ENCODE results near the gene ZNF222. TPM values are rescaled to one million over a fixed set of nuclear protein-coding genes. Genes with fewer than 3 reads are reported as not detected.

ZNF222 gene
- 7.2 and 11.3 TPM in 2 replicates for total RNA-seq

DNA sequence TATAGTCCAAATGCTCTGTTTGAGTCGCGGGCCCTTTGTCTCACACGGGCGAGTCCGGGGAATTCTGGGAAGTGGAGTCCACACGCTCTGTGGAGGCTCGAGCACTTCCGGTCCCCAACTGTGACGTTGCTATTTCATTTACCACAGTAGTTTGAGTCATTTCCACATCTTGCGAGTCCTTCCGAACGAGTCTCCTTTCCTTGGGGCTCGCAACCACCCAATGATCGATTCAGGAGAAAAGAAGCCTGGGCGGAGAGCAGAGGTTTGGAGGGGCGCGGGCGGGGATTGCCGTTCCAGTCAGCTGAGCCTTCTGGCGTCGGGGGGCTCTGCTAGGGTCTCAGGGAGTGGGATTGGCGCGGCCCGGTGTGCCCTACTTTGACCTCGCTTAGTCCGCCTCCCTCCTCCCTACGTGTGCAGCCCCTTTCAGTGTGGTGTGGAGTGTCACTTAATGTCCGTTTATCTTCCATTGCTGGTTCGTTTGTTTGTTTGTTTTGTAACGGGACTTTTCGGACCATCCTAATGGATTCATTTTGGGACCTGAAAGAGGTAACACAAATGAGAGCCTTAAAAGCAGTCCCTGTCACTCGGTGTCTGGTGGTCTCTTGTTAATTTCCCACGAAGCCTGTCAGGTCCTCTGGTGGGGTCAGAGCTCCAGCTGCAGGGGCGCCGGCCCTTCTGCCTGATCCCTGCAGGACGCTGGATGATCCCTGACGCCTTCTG, at the start of gene ZNF222:
Gene ZNF222, plus strand, starts transcription at position 163 of the 720 bp plus-strand sequence. Its CDS starts 58 bp downstream, at position 221.

DNA sequence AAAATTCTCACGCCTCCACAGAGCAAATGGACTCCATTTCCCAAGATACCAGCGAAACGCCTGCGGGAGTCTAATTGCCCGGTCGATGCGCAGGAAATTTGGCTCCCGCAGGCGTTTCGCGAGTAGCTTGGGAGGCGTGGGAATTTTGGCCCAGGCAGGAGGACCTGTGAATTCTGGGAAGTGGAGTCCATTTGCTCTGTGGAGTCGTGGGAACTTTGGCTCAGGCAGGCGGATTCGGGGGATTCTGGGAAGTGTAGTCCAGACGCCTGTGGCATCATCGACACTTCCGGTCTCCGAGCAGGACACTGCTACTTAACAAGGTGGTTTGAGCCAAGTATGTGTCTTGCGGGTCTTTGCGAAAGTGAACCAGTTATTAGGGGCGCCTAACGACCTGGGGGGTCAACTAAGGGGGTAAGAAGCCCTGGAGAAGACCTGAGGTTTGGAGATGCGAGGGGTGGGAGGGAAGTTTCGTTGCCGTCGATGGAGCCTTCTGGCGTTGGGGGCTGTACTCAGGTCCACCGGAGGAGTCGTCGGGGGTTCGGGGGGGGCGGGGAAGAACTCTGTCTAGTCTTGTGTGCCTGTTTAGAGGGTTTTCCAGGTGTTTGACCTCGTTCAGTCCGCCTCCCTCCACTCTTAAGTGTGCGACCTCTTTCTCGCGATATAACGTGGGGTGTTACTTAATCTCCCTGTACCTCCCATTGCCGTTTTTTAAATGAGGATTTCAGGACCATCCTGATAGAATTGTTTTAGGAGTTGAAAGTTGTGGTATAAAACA, 41.1 kb upstream of the ZNF222 start, which contains the start of gene ZNF155:
Gene ZNF155, plus strand, starts transcription at position 277 of the 775 bp plus-strand sequence. CDS start 4,356 bp downstream, outside the sequence.

DNA sequence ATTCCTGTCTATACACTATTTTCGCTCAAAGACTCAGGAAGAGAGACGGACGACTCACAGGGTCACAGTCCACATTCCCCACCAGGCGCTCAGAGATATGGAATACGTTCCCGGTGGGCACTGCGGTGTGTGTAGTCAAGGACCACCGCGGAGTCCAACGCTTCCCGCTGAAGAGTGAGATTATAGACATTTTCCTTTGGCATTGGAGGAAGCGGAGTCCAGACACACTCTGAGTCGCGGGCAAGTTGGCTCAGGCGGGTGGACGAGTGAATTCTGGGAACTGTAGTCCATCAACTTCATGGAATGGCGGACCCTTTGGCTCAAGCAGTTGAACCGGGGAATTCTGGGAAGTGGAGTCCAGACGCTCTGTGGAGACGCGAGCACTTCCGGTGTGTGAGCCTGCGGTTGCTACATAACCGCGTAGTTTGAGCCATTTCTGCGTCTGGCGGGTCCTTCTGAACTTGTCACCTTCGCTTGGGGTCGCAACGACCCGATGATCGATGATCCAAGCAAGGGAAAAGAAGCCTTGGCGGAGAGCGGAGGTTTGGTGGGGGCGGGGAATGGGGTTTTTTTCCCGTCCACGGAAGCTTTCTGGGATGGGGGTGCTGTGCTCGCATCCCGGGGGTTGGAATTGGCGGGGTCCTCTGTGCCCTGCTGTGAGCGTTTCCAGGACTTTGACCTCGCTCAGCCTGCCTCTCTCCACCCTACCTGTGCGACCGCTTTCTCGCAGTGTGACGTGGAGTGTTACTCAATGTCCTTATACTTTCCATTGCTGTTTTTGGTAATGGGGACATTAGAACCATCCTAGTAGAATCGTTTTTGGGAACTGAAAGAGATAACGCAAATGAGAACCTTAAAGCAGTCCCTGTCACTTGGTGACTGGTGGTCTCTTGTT, 22.4 kb upstream of the ZNF222 start, which contains the start of gene ZNF230:
Gene ZNF230, plus strand, starts transcription at position 392 of the 895 bp plus-strand sequence. CDS start 4,122 bp downstream, outside the sequence.

DNA sequence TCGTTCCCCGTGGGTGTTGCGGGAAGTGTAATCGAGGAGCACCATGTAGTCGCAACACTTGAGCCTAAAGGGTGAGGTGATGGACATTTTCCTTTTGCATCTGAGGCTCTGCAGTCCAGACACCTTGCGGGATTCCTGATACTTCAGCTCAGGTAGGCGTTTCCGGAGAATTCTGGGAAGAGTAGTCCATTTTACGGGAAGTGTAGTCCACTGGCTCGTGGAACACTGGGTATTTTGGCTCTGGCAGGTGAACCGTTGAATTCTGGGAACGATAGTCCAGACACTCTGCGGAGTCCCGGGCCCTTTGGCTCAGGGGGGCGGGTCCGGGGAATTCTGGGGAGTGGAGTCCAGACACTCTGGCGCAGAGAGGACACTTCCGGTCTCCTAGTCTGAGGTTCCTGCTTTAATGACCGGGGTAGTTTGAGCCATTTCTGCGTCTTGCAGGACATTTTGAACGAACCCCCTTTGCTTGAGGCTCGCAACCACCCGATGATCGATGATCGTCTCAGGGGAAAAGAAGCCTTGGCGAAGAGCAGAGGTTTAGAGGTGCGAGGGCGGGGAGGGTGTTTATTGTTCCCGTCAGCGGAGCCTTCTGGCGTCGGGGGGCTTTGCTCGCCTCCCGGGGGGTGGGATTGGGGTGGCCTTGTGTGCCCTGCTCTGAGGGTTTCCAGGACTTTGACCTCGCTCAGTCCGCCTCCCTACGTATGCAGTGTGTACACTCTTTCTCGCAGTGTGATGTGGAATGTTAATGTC, 26.6 kb downstream of the ZNF222 start, which contains the start of gene ZNF223:
Gene ZNF223, plus strand, starts transcription at position 387 of the 753 bp plus-strand sequence. CDS start 3,141 bp downstream, outside the sequence.

DNA sequence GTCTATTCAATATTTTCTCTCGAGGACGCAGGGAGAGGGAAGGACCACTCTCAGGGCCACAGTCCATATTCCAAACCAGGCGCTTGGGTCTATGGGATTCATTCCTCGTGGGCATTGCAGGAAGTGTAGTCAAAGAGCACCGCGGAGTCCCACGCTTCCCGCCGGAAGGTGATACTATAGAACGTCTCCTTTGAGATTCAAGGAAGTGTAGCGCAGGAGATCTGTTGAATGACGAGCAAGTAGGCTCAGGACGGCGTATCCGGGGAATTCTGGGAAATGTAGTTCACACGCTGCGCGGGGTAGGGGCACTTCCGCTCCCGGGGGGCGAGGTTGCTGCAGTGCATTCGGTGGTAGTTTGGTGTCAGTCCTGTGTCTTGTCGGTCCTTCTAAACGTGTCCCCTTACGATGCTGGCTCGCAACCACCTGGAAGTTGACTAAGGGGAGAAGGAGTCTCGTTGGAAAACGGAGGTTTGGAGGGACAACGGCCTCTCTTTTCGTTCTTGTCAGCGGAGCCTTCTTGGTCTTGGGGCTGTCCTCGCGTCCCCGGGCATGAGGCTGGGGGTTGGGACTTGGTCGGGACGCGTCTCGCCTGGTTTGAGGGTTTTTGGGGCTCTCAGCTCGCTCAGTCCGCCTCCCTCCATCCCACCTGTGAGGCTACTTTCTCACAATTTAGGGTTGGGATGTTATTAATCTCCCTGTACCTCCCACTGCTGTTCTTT, 46.8 kb downstream of the ZNF222 start, which contains the start of gene ZNF284:
Gene ZNF284, plus strand, starts transcription at position 336 of the 719 bp plus-strand sequence. CDS start 4,231 bp downstream, outside the sequence.

Small RNA genes lying within 50 kb of the gene (small RNA-seq; reads per million reads assigned to genes)
- not detected for gene AC006213.5

Other genes with a start within 250 kb of the ZNF222 start
- gene KCNN4, start 244.4 kb upstream of the ZNF222 start, total RNA-seq, result 3.9 and 6.1 TPM in 2 replicates
- gene LYPD5, start 222.9 kb upstream of the ZNF222 start, total RNA-seq, result 0.65 and 1.1 TPM in 2 replicates
- 19.1 and 20.4 TPM in 2 replicates for gene ZNF283, start 198.1 kb upstream of the ZNF222 start, total RNA-seq
- gene ZNF404, start 141.4 kb upstream of the ZNF222 start, total RNA-seq, result 1.3 and 5.9 TPM in 2 replicates
- 13.9 and 22.3 TPM in 2 replicates for gene ZNF45, start 90.1 kb upstream of the ZNF222 start, total RNA-seq
- 10.5 and 15.5 TPM in 2 replicates for gene ZNF221, start 74.2 kb upstream of the ZNF222 start, total RNA-seq
- 9.9 and 11.7 TPM in 2 replicates for gene ZNF155, start 41.2 kb upstream of the ZNF222 start, total RNA-seq
- gene ZNF230, start 22.4 kb upstream of the ZNF222 start, total RNA-seq, result 4.8 and 5.2 TPM in 2 replicates
- 6.4 and 7.1 TPM in 2 replicates for gene ZNF223, start 26.7 kb downstream of the ZNF222 start, total RNA-seq
- 4.6 and 5.6 TPM in 2 replicates for gene ZNF284, start 46.8 kb downstream of the ZNF222 start, total RNA-seq
- gene ZNF224, start 69.0 kb downstream of the ZNF222 start, total RNA-seq, result 35.7 and 37.9 TPM in 2 replicates
- 7.1 and 10.3 TPM in 2 replicates for gene ZNF225, start 88.0 kb downstream of the ZNF222 start, total RNA-seq
- 16.4 and 16.5 TPM in 2 replicates for gene ZNF234, start 116.2 kb downstream of the ZNF222 start, total RNA-seq
- gene ZNF226, start 139.7 kb downstream of the ZNF222 start, total RNA-seq, result 26.7 and 27.1 TPM in 2 replicates
- 21.8 and 25.3 TPM in 2 replicates for gene ZNF227, start 187.2 kb downstream of the ZNF222 start, total RNA-seq
- 0.91 and 1.3 TPM in 2 replicates for gene ZNF233, start 234.5 kb downstream of the ZNF222 start, total RNA-seq

Measured in articular chondrocyte of knee joint (primary cell).